ENCODE measurements around the gene PITHD1.

Gene PITHD1

DNA sequence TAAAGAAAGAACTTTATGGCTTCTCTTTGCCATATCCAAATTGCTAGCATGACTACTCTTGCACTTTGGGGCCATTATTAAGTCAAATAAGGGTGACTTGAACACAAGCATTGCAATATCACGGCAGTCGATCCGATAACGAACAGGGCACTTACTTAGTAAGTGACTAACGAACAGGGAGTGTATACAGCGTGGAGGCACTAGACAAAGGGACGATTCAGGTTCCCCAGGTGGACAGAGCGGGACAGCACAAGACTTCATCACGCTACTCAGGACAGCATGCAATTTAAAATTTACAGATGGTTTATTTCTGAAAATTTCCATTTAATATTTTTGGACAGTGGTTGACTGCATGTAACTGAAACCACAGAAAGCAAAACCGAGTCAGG lies 5.4 kb upstream of the PITHD1 start:
- no peaks in the 10 kb centered on the region for H4K20me1 ChIP-seq (ENCODE audit: control insufficient read depth, insufficient read depth, low read depth, low read length)
- no peak overlapping the region for H3K4me3 ChIP-seq (ENCODE audit: low read length)
- H3K4me2 ChIP-seq (ENCODE audit: low read length), result no peak overlapping the region
- H3K4me1 ChIP-seq (ENCODE audit: control insufficient read depth, low read length), result peaks cover 21% of the 10 kb centered on the region
- no peak for TF ChIP-seq EZH2phosphoT487 (IDR thresholded peaks at IDR 0.05; ENCODE audit: borderline replicate concordance, low read length)
- TF ChIP-seq, protein P1, sequence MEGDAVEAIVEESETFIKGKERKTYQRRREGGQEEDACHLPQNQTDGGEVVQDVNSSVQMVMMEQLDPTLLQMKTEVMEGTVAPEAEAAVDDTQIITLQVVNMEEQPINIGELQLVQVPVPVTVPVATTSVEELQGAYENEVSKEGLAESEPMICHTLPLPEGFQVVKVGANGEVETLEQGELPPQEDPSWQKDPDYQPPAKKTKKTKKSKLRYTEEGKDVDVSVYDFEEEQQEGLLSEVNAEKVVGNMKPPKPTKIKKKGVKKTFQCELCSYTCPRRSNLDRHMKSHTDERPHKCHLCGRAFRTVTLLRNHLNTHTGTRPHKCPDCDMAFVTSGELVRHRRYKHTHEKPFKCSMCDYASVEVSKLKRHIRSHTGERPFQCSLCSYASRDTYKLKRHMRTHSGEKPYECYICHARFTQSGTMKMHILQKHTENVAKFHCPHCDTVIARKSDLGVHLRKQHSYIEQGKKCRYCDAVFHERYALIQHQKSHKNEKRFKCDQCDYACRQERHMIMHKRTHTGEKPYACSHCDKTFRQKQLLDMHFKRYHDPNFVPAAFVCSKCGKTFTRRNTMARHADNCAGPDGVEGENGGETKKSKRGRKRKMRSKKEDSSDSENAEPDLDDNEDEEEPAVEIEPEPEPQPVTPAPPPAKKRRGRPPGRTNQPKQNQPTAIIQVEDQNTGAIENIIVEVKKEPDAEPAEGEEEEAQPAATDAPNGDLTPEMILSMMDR (IDR thresholded peaks at IDR 0.05; ENCODE audit: low read depth, low read length, poor library complexity, severe bottlenecking), result no peak
- no peaks in the 10 kb centered on the region for H3K9me3 ChIP-seq (ENCODE audit: control insufficient read depth, insufficient read depth, low read length)
- H3F3A ChIP-seq (ENCODE audit: control insufficient read depth, insufficient read depth), result peaks cover 5% of the 10 kb centered on the region; the same call in 1 of the 2 replicates
- H3K79me2 ChIP-seq (ENCODE audit: control insufficient read depth, low read length), result peaks cover 42% of the 10 kb centered on the region
- H3K27ac ChIP-seq (ENCODE audit: low read depth, low read length), result no peak overlapping the region
- H3K9me2 ChIP-seq (replicated peaks; ENCODE audit: control insufficient read depth, low read length), result no peaks in the 10 kb centered on the region
- peaks cover 14% of the 10 kb centered on the region for H3K36me3 ChIP-seq (ENCODE audit: control insufficient read depth, low read length)
- H3K27me3 ChIP-seq (ENCODE audit: control insufficient read depth, low read length), result no peaks in the 10 kb centered on the region

GRCh38 chr1:23774174-23774880 lies 3.9 kb upstream of the PITHD1 start:
- H3K4me2 ChIP-seq (ENCODE audit: low read length), result no peak overlapping the region
- H3K79me2 ChIP-seq (ENCODE audit: control insufficient read depth, low read length), result peaks cover 55% of the 10 kb centered on the region
- no peaks in the 10 kb centered on the region; the same call in 1 of the 2 replicates for H4K20me1 ChIP-seq (ENCODE audit: control insufficient read depth, insufficient read depth, low read depth, low read length)
- peaks cover 5% of the 10 kb centered on the region; the same call in 1 of the 2 replicates for H3F3A ChIP-seq (ENCODE audit: control insufficient read depth, insufficient read depth)
- no peaks in the 10 kb centered on the region for H3K9me3 ChIP-seq (ENCODE audit: control insufficient read depth, insufficient read depth, low read length)
- no peak overlapping the region for H3K27ac ChIP-seq (ENCODE audit: low read depth, low read length)
- no peaks in the 10 kb centered on the region for H3K9me2 ChIP-seq (replicated peaks; ENCODE audit: control insufficient read depth, low read length)
- no peaks in the 10 kb centered on the region for H3K27me3 ChIP-seq (ENCODE audit: control insufficient read depth, low read length)
- no peak overlapping the region for H3K4me3 ChIP-seq (ENCODE audit: low read length)
- no peak for TF ChIP-seq EZH2phosphoT487 (IDR thresholded peaks at IDR 0.05; ENCODE audit: borderline replicate concordance, low read length)
- TF ChIP-seq, protein P1 (IDR thresholded peaks at IDR 0.05; ENCODE audit: low read depth, low read length, poor library complexity, severe bottlenecking), result no peak
- H3K4me1 ChIP-seq (ENCODE audit: control insufficient read depth, low read length), result peaks cover 27% of the 10 kb centered on the region
- H3K36me3 ChIP-seq (ENCODE audit: control insufficient read depth, low read length), result peaks cover 14% of the 10 kb centered on the region

DNA sequence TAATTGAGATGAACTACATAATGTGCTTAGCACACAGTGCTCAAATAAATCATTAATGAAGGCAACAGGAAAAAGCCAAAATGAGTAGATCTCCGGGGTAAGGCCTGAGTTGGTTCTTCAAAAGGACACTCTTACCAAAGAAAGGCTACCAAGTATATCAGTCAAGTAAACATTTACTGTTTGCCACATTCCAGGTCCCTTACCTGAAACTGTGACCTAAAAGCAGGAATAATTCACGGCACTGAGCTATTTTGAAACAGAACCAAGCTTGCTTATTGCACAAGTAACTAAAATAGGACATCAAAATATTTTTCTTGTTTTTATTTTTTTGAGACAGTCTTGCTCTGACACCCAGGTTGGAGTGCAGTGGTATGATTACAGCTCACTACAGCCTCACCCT lies 2.0 kb upstream of the PITHD1 start:
- peaks cover 31% of the 10 kb centered on the region for H3K36me3 ChIP-seq (ENCODE audit: control insufficient read depth, low read length)
- H4K20me1 ChIP-seq (ENCODE audit: control insufficient read depth, insufficient read depth, low read depth, low read length), result peaks cover 6% of the 10 kb centered on the region; the same call in 1 of the 2 replicates
- no peak overlapping the region for H3K4me3 ChIP-seq (ENCODE audit: low read length)
- no peak for TF ChIP-seq EZH2phosphoT487 (IDR thresholded peaks at IDR 0.05; ENCODE audit: borderline replicate concordance, low read length)
- TF ChIP-seq, protein P1 (IDR thresholded peaks at IDR 0.05; ENCODE audit: low read depth, low read length, poor library complexity, severe bottlenecking), result no peak
- H3K9me3 ChIP-seq (ENCODE audit: control insufficient read depth, insufficient read depth, low read length), result no peaks in the 10 kb centered on the region
- H3K27ac ChIP-seq (ENCODE audit: low read depth, low read length), result no peak overlapping the region
- peaks cover 5% of the 10 kb centered on the region; the same call in 1 of the 2 replicates for H3F3A ChIP-seq (ENCODE audit: control insufficient read depth, insufficient read depth)
- no peaks in the 10 kb centered on the region for H3K9me2 ChIP-seq (replicated peaks; ENCODE audit: control insufficient read depth, low read length)
- no peaks in the 10 kb centered on the region for H3K27me3 ChIP-seq (ENCODE audit: control insufficient read depth, low read length)
- peaks cover 36% of the 10 kb centered on the region for H3K4me1 ChIP-seq (ENCODE audit: control insufficient read depth, low read length)
- peaks cover 74% of the 10 kb centered on the region for H3K79me2 ChIP-seq (ENCODE audit: control insufficient read depth, low read length)
- no peak overlapping the region for H3K4me2 ChIP-seq (ENCODE audit: low read length)
